Vagina (tissue), 2 donors: ENCODE data around the gene GTF2H3. TPM values are rescaled to one million over a fixed set of nuclear protein-coding genes. Genes with fewer than 3 reads are reported as not detected.

Experiments
- DNase-seq, 2 donors: peaks; one replicate each; pipeline ENCODE4 v3.0.0-alpha.2; 2017; ENCODE audit errors: extremely low spot score in 2 of 2
- H3K27ac ChIP-seq: fragments of 200-600 bp; sonication (generic); one replicate; pipeline ENCODE4 v1.5.1; 2019
- H3K27me3 ChIP-seq: fragments of 200-600 bp; sonication (generic); one replicate; pipeline ENCODE4 v1.5.1; 2019
- H3K36me3 ChIP-seq, 2 donors: fragments of 200-600 bp; sonication (generic); one replicate each; pipeline ENCODE4 v1.5.1; 2017 to 2019
- H3K4me1 ChIP-seq: fragments of 200-600 bp; sonication (generic); one replicate; pipeline ENCODE4 v1.5.1; 2019
- H3K4me3 ChIP-seq, 2 donors: fragments of 200-600 bp; sonication (generic); 1 replicate in 1 of 2; 2 replicates in 1 of 2; pipeline ENCODE4 v1.5.1; 2016 to 2019
- H3K9me3 ChIP-seq: fragments of 200-600 bp; sonication (generic); one replicate; pipeline ENCODE4 v1.5.1; 2019
- POLR2A ChIP-seq, 2 donors: fragments of 450-650 bp; IDR thresholded peaks; one replicate each; pipeline ENCODE4 v1.6.1; 2017; ENCODE audit warnings: antibody characterized with exemption in 2 of 2, mild to moderate bottlenecking in 2 of 2, moderate library complexity in 2 of 2
- POLR2AphosphoS5 ChIP-seq, 2 donors: sonication (generic); formaldehyde crosslinking; IDR thresholded peaks; one replicate each; pipeline ENCODE4 v1.9.0; 2017; ENCODE audit warnings: antibody characterized with exemption in 2 of 2, mild to moderate bottlenecking in 2 of 2, low read depth in 1 of 2; ENCODE audit not compliant: insufficient read depth in 1 of 2
- intact Hi-C: fragments of 100-400 bp; cut with DNase I; formaldehyde crosslinking; loops from one replicate; pipeline ENCODE4 v1.15.1; 2023
- total RNA-seq: library from RNA; depleted of rRNA; stranded (reverse); fragments of >200 nt; gene quantifications from one replicate; pipeline ENCODE4 v1.2.3, GENCODE V29; 2016
- TF ChIP-seq, protein P1 (sequence below), 3 experiments: fragments of 450-650 bp in 2 of 3; fragments of 200-600 bp in 1 of 3; sonication (generic) in 1 of 3; IDR thresholded peaks; one replicate each; pipeline ENCODE4 v1.5.1; 2017 to 2019; ENCODE audit warnings: antibody characterized with exemption in 3 of 3, mild to moderate bottlenecking in 2 of 3, moderate library complexity in 2 of 3

The GTF2H3 gene
- total RNA-seq, 1 donor from 2014 or later: 21.1 TPM

- Histone ChIP-seq H3K4me3 (no peak overlapping the region), H3K4me1 (peaks cover 14% of the 10 kb centered on the region), H3K9me3 (no peaks in the 10 kb centered on the region), H3K27me3 (no peaks in the 10 kb centered on the region), H3K36me3 (peaks cover 0 to 37% of the 10 kb centered on the region in 2 donors), H3K27ac (no peak overlapping the region)
- no peak for DNase-seq
- intact Hi-C loops: no loop called here
- no peak for TF ChIP-seq POLR2AphosphoS5 (IDR thresholded peaks at IDR 0.05; ENCODE audit: insufficient read depth in 1 of 2, low read depth in 1 of 2)
- TF ChIP-seq, protein P1, sequence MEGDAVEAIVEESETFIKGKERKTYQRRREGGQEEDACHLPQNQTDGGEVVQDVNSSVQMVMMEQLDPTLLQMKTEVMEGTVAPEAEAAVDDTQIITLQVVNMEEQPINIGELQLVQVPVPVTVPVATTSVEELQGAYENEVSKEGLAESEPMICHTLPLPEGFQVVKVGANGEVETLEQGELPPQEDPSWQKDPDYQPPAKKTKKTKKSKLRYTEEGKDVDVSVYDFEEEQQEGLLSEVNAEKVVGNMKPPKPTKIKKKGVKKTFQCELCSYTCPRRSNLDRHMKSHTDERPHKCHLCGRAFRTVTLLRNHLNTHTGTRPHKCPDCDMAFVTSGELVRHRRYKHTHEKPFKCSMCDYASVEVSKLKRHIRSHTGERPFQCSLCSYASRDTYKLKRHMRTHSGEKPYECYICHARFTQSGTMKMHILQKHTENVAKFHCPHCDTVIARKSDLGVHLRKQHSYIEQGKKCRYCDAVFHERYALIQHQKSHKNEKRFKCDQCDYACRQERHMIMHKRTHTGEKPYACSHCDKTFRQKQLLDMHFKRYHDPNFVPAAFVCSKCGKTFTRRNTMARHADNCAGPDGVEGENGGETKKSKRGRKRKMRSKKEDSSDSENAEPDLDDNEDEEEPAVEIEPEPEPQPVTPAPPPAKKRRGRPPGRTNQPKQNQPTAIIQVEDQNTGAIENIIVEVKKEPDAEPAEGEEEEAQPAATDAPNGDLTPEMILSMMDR (IDR thresholded peaks at IDR 0.05): no peak
- no peak for TF ChIP-seq POLR2A (IDR thresholded peaks at IDR 0.05)
These were observed 43.1 kb downstream of the GTF2H3 start for GRCh38 chr12:123676616-123677320.

- intact Hi-C loops: no loop called here
- Histone ChIP-seq H3K9me3 (no peaks in the 10 kb centered on the region), H3K27ac (no peak overlapping the region), H3K4me1 (no peaks in the 10 kb centered on the region), H3K4me3 (no peak overlapping the region), H3K27me3 (no peaks in the 10 kb centered on the region), H3K36me3 (peaks cover 0 to 45% of the 10 kb centered on the region in 2 donors)
- DNase-seq: no peak
- TF ChIP-seq POLR2A (IDR thresholded peaks at IDR 0.05) (no peak), POLR2AphosphoS5 (IDR thresholded peaks at IDR 0.05; ENCODE audit: insufficient read depth in 1 of 2, low read depth in 1 of 2) (no peak)
- TF ChIP-seq, protein P1 (IDR thresholded peaks at IDR 0.05): no peak
These were observed 45.4 kb downstream of the GTF2H3 start for GRCh38 chr12:123678981-123679380.

DNA sequence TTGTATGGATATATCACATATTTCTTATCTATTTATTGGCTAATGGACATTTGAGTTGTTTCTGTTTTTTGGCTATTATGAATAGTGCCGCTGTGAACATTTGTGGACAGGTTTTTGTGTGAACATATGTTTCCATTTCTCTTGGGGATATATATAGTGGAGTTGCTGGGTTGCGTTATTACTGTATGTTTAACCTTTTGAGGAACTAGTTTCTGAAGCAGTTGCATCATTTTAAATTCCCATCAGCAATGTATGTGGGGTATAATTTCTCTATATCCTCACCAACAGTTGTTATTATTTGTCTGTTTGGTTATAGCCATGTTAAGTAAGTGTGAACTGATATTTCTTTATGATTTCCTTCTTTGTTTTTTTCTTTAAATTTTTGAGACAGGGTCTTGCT is 48.0 kb downstream of the GTF2H3 start:
- DNase-seq: no peak
- intact Hi-C loops: no loop called here
- H3K4me1 ChIP-seq: no peaks in the 10 kb centered on the region
- H3K36me3 ChIP-seq: peaks cover 0 to 25% of the 10 kb centered on the region in 2 donors
- no peaks in the 10 kb centered on the region for H3K9me3 ChIP-seq
- no peak overlapping the region for H3K27ac ChIP-seq
- no peak for TF ChIP-seq POLR2AphosphoS5 (IDR thresholded peaks at IDR 0.05; ENCODE audit: insufficient read depth in 1 of 2, low read depth in 1 of 2)
- TF ChIP-seq, protein P1 (IDR thresholded peaks at IDR 0.05): no peak
- TF ChIP-seq POLR2A (IDR thresholded peaks at IDR 0.05): no peak
- no peaks in the 10 kb centered on the region for H3K27me3 ChIP-seq
- no peak overlapping the region for H3K4me3 ChIP-seq

DNA sequence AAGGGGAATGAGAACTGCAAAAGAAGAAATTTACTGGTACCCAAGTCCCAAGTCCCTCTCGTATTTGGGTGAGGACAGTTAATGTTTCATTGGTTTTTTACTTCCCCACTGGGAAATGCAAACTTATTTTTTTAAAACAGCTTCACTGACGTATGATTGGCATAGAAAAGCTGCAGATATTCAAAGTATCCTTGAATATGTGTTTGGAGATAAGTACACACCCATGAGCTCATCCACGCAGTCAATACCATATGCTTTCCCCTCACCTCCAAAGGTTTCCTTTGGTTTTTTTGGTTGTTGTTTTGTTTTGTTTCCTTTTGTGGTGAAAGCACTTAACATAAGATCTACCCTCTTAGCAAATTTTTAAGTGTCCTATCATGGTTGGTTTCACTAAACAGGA is 50.3 kb downstream of the GTF2H3 start:
- intact Hi-C loops: no loop called here
- Histone ChIP-seq H3K4me3 (no peak overlapping the region), H3K27ac (no peak overlapping the region), H3K9me3 (no peaks in the 10 kb centered on the region), H3K36me3 (peaks cover 0 to 38% of the 10 kb centered on the region in 2 donors), H3K4me1 (no peaks in the 10 kb centered on the region), H3K27me3 (no peaks in the 10 kb centered on the region)
- no peak for DNase-seq
- TF ChIP-seq POLR2AphosphoS5 (IDR thresholded peaks at IDR 0.05; ENCODE audit: insufficient read depth in 1 of 2, low read depth in 1 of 2) (no peak), POLR2A (IDR thresholded peaks at IDR 0.05) (no peak)

GRCh38 chr12:123686636-123687190 is 53.1 kb downstream of the GTF2H3 start:
- H3K4me3 ChIP-seq: no peak overlapping the region
- TF ChIP-seq POLR2A (IDR thresholded peaks at IDR 0.05): no peak
- no peak overlapping the region for H3K27ac ChIP-seq
- H3K4me1 ChIP-seq: no peaks in the 10 kb centered on the region
- H3K36me3 ChIP-seq: peaks cover 0 to 36% of the 10 kb centered on the region in 2 donors
- intact Hi-C loops: no loop called here
- no peaks in the 10 kb centered on the region for H3K9me3 ChIP-seq
- no peaks in the 10 kb centered on the region for H3K27me3 ChIP-seq
- no peak for DNase-seq

DNA sequence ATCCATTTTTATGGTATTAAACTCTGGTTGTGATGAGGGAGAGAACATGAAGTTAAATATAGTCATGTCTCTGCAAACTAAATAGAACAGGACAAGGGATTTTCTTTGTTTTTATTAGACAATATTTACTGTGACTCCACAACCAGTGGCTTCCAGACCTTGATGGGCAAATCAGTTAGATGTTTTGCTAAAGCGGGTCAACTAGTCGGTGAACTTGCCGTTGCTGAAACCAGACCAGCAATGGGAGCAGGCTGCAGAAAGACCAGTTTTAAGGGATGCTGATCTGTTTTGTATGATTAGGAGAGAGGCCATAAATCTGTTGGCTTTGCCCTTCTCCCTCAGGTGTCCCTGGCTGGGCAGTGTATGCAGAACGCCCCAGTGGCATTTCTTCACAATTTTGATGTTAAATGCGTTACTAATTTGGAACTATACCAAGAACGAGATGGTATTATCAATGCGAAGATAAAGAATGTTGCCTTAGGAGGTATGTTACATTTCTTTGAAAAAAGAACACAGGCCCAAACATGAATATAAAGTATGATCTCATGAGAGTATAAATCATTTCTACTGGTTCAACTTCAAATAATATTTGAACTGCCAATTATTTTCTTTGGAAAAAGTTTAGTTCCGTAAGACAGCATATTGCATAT is 56.7 kb downstream of the GTF2H3 start:
- H3K36me3 ChIP-seq: peaks cover 0 to 43% of the 10 kb centered on the region in 2 donors
- intact Hi-C loops: no loop called here
- no peak for TF ChIP-seq POLR2A (IDR thresholded peaks at IDR 0.05)
- TF ChIP-seq, protein P1 (IDR thresholded peaks at IDR 0.05): no peak
- no peak for DNase-seq
- H3K27me3 ChIP-seq: no peaks in the 10 kb centered on the region
- H3K27ac ChIP-seq: no peak overlapping the region
- H3K9me3 ChIP-seq: no peaks in the 10 kb centered on the region
- no peak overlapping the region for H3K4me3 ChIP-seq
- no peaks in the 10 kb centered on the region for H3K4me1 ChIP-seq
